Chondrocyte (in vitro differentiated cells): ENCODE results near the gene GUK1. TPM values are rescaled to one million over a fixed set of nuclear protein-coding genes. Genes with fewer than 3 reads are reported as not detected.

Experiments
- DNase-seq: peaks from one replicate; pipeline ENCODE4 v3.0.0; 2021; ENCODE audit warnings: mixed read lengths, low spot score
- H3K27ac Mint-ChIP-seq: one replicate; pipeline ENCODE4 v1.8.0; 2021; ENCODE audit warnings: mild to moderate bottlenecking, moderate library complexity, mixed read lengths; ENCODE audit not compliant: unreplicated experiment
- H3K27me3 Mint-ChIP-seq: 2 replicates; pipeline ENCODE4 v1.8.0; 2021; ENCODE audit warnings: low read depth, mixed read lengths
- H3K36me3 Mint-ChIP-seq: 2 replicates; pipeline ENCODE4 v1.8.0; 2021; ENCODE audit warnings: low read depth, mixed read lengths
- H3K4me1 Mint-ChIP-seq: 2 replicates; pipeline ENCODE4 v1.8.0; 2021; ENCODE audit warnings: low read depth, mild to moderate bottlenecking, mixed read lengths
- H3K4me3 Mint-ChIP-seq: one replicate; pipeline ENCODE4 v1.8.0; 2021; ENCODE audit warnings: mild to moderate bottlenecking, moderate library complexity, mixed read lengths; ENCODE audit not compliant: unreplicated experiment
- H3K9me3 Mint-ChIP-seq: 2 replicates; pipeline ENCODE4 v1.8.0; 2021; ENCODE audit warnings: low read depth, mixed read lengths
- total RNA-seq: library from RNA; stranded (reverse); gene quantifications from 3 replicates; pipeline ENCODE4 v1.2.1, GENCODE V29; 2021
- TF ChIP-seq, protein P1 (sequence below): fragments of 200-600 bp; sonication (generic); IDR thresholded peaks from 2 replicates; pipeline ENCODE4 v1.5.0; 2021; ENCODE audit warnings: antibody characterized with exemption, mild to moderate bottlenecking, moderate library complexity

Gene GUK1
- total RNA-seq, 1 donor from 2014 or later: 196 TPM

DNA sequence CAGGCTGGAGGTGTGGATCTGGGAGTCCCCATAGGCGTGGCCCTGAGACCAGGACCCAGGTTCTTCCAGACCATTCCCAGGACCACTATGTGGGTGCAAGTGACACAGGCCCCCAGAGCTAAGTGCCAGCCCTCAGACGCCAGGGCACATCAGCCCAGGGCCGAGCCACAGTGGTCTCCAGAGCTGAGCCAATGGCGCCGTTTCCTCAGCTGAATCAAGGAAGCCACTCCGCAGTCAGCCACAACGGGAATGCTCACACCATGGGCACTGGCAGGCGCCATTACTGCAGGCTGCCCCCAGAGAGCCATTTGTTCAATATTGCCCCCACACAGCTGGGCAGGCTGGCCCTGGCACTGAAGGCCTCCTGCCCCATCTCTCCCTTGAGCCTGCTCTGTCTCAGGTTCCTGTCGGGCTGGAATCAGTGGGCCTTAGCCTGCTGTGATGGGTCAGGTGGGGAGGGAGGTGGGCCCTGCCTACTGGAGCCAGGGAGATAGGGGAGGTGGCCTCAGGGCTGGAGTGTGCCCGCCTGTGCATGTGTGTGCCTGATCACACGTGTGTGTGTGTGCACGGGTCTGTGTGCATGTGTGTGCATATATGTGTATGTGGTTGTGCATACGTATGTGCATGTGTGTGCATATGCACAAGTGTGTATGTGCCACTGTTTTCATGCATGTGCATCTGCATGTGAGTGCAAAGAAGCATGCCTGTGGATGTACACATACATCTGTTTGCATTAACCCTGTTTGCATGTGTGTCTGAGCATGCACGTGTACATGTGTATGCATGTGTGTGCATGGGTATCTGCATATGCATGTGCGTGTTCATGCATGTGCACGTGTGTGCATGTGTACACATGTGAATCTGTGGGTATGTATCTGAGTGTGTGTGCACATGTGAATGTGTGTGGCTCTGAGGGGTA is 15.8 kb downstream of the GUK1 start:
- Mint-ChIP-seq H3K9me3 (no peaks in the 10 kb centered on the region), H3K27ac (no peak overlapping the region), H3K36me3 (no peaks in the 10 kb centered on the region), H3K27me3 (no peaks in the 10 kb centered on the region), H3K4me3 (no peak overlapping the region), H3K4me1 (no peaks in the 10 kb centered on the region)
- TF ChIP-seq, protein P1, sequence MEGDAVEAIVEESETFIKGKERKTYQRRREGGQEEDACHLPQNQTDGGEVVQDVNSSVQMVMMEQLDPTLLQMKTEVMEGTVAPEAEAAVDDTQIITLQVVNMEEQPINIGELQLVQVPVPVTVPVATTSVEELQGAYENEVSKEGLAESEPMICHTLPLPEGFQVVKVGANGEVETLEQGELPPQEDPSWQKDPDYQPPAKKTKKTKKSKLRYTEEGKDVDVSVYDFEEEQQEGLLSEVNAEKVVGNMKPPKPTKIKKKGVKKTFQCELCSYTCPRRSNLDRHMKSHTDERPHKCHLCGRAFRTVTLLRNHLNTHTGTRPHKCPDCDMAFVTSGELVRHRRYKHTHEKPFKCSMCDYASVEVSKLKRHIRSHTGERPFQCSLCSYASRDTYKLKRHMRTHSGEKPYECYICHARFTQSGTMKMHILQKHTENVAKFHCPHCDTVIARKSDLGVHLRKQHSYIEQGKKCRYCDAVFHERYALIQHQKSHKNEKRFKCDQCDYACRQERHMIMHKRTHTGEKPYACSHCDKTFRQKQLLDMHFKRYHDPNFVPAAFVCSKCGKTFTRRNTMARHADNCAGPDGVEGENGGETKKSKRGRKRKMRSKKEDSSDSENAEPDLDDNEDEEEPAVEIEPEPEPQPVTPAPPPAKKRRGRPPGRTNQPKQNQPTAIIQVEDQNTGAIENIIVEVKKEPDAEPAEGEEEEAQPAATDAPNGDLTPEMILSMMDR: no peak
- peak; percentile 72 for DNase-seq

DNA sequence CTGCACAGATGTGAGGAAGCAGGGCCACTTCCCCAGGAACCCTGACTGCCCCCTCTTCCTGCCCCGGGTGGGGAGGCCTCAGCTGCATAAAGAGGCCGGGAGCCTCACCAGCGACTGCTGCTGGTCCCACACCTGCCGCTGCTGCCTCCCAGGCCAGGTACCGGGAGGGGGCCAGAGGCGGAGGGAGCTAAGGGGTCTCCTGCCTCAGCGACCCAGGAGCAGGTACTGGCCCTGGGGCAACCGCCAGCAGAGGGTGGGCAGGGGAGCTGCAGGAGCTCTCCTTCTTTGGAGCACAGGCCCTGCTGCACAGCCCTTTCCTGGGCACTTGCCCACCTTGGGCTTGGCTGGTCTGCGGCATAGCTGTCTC is 16.4 kb downstream of the GUK1 start:
- H3K9me3 Mint-ChIP-seq: no peaks in the 10 kb centered on the region

DNA sequence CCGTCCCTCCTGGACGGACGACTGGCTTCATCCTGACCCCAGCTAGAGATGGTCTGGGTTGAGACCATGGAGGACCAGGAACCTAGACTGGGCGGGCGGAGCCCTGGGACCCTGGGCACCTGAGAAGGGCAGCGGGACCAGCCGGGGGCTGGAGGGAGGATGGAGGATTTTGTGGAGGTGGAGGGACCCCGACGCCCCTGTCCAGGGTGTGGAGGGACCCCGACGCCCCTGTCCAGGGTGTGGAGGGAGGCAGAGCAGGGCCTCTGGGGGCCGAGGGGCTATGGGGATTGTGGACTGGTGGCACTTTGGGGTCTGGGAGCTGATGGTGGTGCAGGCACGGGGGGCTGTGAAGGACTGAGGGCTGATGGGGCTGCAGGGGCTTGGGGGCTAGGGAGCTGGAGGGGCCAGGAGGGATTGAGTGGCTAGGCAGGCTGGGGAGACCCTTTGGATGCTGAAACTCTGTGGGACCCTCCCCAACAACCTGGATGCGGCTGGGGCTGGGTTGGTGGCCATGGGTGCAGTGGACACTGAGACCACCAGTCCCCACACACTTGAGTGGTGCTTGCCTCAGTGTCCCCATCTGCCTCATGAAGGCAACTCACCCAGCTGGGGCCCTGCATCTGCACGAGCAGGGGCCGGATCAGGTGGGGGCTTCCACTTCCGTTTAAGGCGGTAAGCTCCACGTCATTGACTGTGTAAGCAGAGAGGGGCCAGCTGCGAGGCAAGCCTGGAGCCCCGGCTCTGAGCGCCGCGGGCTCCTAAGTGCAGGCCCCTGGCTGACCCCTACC is 17.1 kb downstream of the GUK1 start:
- no peak overlapping the region for H3K4me3 Mint-ChIP-seq
- TF ChIP-seq, protein P1: no peak
- H3K27ac Mint-ChIP-seq: no peak overlapping the region
- H3K36me3 Mint-ChIP-seq: no peaks in the 10 kb centered on the region
- H3K27me3 Mint-ChIP-seq: no peaks in the 10 kb centered on the region
- no peaks in the 10 kb centered on the region for H3K4me1 Mint-ChIP-seq
- no peaks in the 10 kb centered on the region for H3K9me3 Mint-ChIP-seq
- DNase-seq: peak; percentile 82

More for the DNA sequence above, 16.4 kb downstream of the GUK1 start:
- peak; percentile 83 for DNase-seq
- H3K27me3 Mint-ChIP-seq: no peaks in the 10 kb centered on the region
- TF ChIP-seq, protein P1: no peak
- no peak overlapping the region for H3K4me3 Mint-ChIP-seq
- H3K36me3 Mint-ChIP-seq: no peaks in the 10 kb centered on the region
- H3K27ac Mint-ChIP-seq: no peak overlapping the region
- H3K4me1 Mint-ChIP-seq: no peaks in the 10 kb centered on the region

DNA sequence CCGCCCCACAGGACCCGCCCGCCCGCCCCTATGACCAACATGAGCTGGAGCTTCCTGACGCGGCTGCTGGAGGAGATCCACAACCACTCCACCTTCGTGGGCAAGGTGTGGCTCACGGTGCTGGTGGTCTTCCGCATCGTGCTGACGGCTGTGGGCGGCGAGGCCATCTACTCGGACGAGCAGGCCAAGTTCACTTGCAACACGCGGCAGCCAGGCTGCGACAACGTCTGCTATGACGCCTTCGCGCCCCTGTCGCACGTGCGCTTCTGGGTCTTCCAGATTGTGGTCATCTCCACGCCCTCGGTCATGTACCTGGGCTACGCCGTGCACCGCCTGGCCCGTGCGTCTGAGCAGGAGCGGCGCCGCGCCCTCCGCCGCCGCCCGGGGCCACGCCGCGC is 17.6 kb downstream of the GUK1 start:
- Mint-ChIP-seq H3K27ac (no peak overlapping the region), H3K36me3 (no peaks in the 10 kb centered on the region), H3K27me3 (no peaks in the 10 kb centered on the region), H3K4me1 (no peaks in the 10 kb centered on the region), H3K4me3 (no peak overlapping the region), H3K9me3 (no peaks in the 10 kb centered on the region)
- peak; percentile 73 for DNase-seq
- TF ChIP-seq, protein P1: no peak
